K562 (cell line): ENCODE data around the gene FES. TPM values are rescaled to one million over a fixed set of nuclear protein-coding genes. Genes with fewer than 3 reads are reported as not detected.

ENCODE experiments used
- CUX1 ChIP-seq: fragments of 200-800 bp; sonication (Bioruptor generic); IDR thresholded peaks from 2 replicates; pipeline ENCODE4 v1.6.1; 2016; ENCODE audit warnings: missing genetic modification characterization, missing compliant biosample characterization
- MCM5 ChIP-seq: fragments of 450-650 bp; IDR thresholded peaks from 2 replicates; pipeline ENCODE4 v1.6.1; 2016; ENCODE audit warnings: low read depth
- MIER1 ChIP-seq: fragments of 450-650 bp; IDR thresholded peaks from 2 replicates; pipeline ENCODE4 v1.6.1; 2016; ENCODE audit warnings: antibody characterized with exemption, mild to moderate bottlenecking, low read depth
- NR1H2 ChIP-seq: sonication (generic); formaldehyde crosslinking; IDR thresholded peaks from 2 replicates; pipeline ENCODE4 v1.4.0; 2020; ENCODE audit warnings: mild to moderate bottlenecking, missing genetic modification reagents
- NR2C1 ChIP-seq, 2 experiments: fragments of 450-650 bp; IDR thresholded peaks; 2 replicates each; pipeline ENCODE4 v1.6.1; 2017; ENCODE audit warnings: mild to moderate bottlenecking in 2 of 2, antibody characterized with exemption in 1 of 2, inconsistent platforms in 1 of 2, missing compliant biosample characterization in 1 of 2, missing genetic modification characterization in 1 of 2
- NRF1 ChIP-seq, 2 experiments: fragments of 450-650 bp; IDR thresholded peaks in 1 of 2; conservative IDR thresholded peaks in 1 of 2; 2 replicates each; pipeline ENCODE4 v1.6.1; 2014; ENCODE audit warnings: mild to moderate bottlenecking in 2 of 2
- SRSF1 ChIP-seq: fragments of 200-400 bp; formaldehyde crosslinking; IDR thresholded peaks from 2 replicates; pipeline ENCODE4 v1.6.1; 2017; ENCODE audit warnings: mild to moderate bottlenecking, low read depth, low read length, moderate library complexity
- STAT5B ChIP-seq: fragments of 250-450 bp; sonication (Bioruptor Pico); IDR thresholded peaks from 2 replicates; pipeline ENCODE4 v1.8.0; 2021; ENCODE audit warnings: mild to moderate bottlenecking, inconsistent platforms
- TARDBP ChIP-seq: fragments of 450-650 bp; IDR thresholded peaks from 2 replicates; pipeline ENCODE4 v1.6.1; 2016
- TCF3 ChIP-seq: sonication (generic); formaldehyde crosslinking; IDR thresholded peaks from 2 replicates; pipeline ENCODE4 v1.4.0; 2020; ENCODE audit warnings: mild to moderate bottlenecking, missing genetic modification reagents
- TFE3 ChIP-seq: fragments of 450-650 bp; formaldehyde crosslinking; IDR thresholded peaks from 2 replicates; pipeline ENCODE4 v1.4.0; 2020; ENCODE audit warnings: mild to moderate bottlenecking, mixed read lengths
- ZKSCAN3 ChIP-seq: fragments of 250-450 bp; sonication (Bioruptor Pico); IDR thresholded peaks from 2 replicates; pipeline ENCODE4 v1.4.0; 2020
- ZNF311 ChIP-seq: fragments of 250-450 bp; sonication (Bioruptor Pico); IDR thresholded peaks from 2 replicates; pipeline ENCODE4 v1.4.0; 2020; ENCODE audit warnings: mild to moderate bottlenecking, moderate library complexity
- polyA plus RNA-seq, 8 experiments: library from polyadenylated mRNA; depleted of rRNA in 4 of 8; stranded (reverse) in 5 of 8; unstranded in 3 of 8; fragments of >200 nt; fragmentation: Nextera tagmentation in 2 of 8; fragmentation: Illumina TruSeq in 1 of 8; extraction: Ambion mirVana in 2 of 8; extraction: Trizol in 1 of 8; gene quantifications; 2 replicates each; pipeline versions ENCODE4 v1.2.1 to v1.2.3, GENCODE V29; 2011 to 2014; ENCODE audit warnings: inconsistent platforms in 1 of 8, missing spikeins in 1 of 8
- total RNA-seq, 7 experiments: library from RNA; depleted of rRNA in 6 of 7; stranded (reverse); fragments of >200 nt in 6 of 7; fragmentation: Illumina TruSeq in 2 of 7; extraction: Trizol in 2 of 7; gene quantifications; 2 replicates each; pipeline versions ENCODE4 v1.2.1 to v1.2.3, GENCODE V29; 2011 to 2021; ENCODE audit warnings: low replicate concordance in 1 of 7
- TF ChIP-seq, protein P1 (sequence below), 2 experiments: fragments of 450-650 bp; IDR thresholded peaks; 2 replicates each; pipeline ENCODE4 v1.6.1; 2018; ENCODE audit warnings: mild to moderate bottlenecking in 2 of 2, low read depth in 1 of 2; ENCODE audit not compliant: partially characterized antibody in 2 of 2

Gene FES
- total and polyA plus RNA-seq, 9 of the 15 experiments (the other 6 are each of a cell fraction or from before 2014, with no cell fraction given) = 0.38 to 2.6 (median 0.82) TPM

GRCh38 chr15:90931828-90932659 is 47.7 kb downstream of the FES start, which contains the start of gene HDDC3 (continued):
- no peak for TF ChIP-seq CUX1
- TF ChIP-seq MIER1 = no peak
- no peak for TF ChIP-seq STAT5B (CRISPR knock-in tag)
- TF ChIP-seq MCM5 = no peak
- TF ChIP-seq NRF1 (conservative IDR thresholded peaks at IDR 0.05 in 1 of 2, IDR thresholded peaks at IDR 0.05 in 1 of 2) = peak; percentile 78 to 82
- no peak for TF ChIP-seq TARDBP
- TF ChIP-seq NR1H2 (CRISPR knock-in tag) = no peak
- TF ChIP-seq TFE3 (CRISPR knock-in tag) = no peak
- TF ChIP-seq ZNF311 (CRISPR knock-in tag) = no peak
- TF ChIP-seq, protein P1, sequence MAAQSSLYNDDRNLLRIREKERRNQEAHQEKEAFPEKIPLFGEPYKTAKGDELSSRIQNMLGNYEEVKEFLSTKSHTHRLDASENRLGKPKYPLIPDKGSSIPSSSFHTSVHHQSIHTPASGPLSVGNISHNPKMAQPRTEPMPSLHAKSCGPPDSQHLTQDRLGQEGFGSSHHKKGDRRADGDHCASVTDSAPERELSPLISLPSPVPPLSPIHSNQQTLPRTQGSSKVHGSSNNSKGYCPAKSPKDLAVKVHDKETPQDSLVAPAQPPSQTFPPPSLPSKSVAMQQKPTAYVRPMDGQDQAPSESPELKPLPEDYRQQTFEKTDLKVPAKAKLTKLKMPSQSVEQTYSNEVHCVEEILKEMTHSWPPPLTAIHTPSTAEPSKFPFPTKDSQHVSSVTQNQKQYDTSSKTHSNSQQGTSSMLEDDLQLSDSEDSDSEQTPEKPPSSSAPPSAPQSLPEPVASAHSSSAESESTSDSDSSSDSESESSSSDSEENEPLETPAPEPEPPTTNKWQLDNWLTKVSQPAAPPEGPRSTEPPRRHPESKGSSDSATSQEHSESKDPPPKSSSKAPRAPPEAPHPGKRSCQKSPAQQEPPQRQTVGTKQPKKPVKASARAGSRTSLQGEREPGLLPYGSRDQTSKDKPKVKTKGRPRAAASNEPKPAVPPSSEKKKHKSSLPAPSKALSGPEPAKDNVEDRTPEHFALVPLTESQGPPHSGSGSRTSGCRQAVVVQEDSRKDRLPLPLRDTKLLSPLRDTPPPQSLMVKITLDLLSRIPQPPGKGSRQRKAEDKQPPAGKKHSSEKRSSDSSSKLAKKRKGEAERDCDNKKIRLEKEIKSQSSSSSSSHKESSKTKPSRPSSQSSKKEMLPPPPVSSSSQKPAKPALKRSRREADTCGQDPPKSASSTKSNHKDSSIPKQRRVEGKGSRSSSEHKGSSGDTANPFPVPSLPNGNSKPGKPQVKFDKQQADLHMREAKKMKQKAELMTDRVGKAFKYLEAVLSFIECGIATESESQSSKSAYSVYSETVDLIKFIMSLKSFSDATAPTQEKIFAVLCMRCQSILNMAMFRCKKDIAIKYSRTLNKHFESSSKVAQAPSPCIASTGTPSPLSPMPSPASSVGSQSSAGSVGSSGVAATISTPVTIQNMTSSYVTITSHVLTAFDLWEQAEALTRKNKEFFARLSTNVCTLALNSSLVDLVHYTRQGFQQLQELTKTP (IDR thresholded peaks at IDR 0.05; ENCODE audit: low read depth in 1 of 2, partially characterized antibody in 2 of 2) = peak in 1 of 2 experiments; percentile 26
- no peak; the same call in 1 of the 2 replicates for TF ChIP-seq TCF3 (CRISPR knock-in tag)
- TF ChIP-seq NR2C1 (IDR thresholded peaks at IDR 0.05) = no peak
- no peak for TF ChIP-seq NR2C1 (tag; IDR thresholded peaks at IDR 0.05)
- no peak for TF ChIP-seq SRSF1
- TF ChIP-seq ZKSCAN3 = no peak
